IMR-90 (cell line): ENCODE results near the gene FAM163B.

Experiments used
- BHLHE40 ChIP-seq: fragments of 150-350 bp; IDR thresholded peaks from 2 replicates; pipeline ENCODE4 v1.6.1; 2016; ENCODE audit warnings: mild to moderate bottlenecking, low read depth, low read length
- CEBPB ChIP-seq: IDR thresholded peaks from 2 replicates; pipeline ENCODE4 v1.6.1; 2012; ENCODE audit warnings: low read depth, low read length, improper control_type of control experiment
- CHD1 ChIP-seq: IDR thresholded peaks from 2 replicates; pipeline ENCODE4 v1.6.1; 2012; ENCODE audit warnings: low read depth, low read length, improper control_type of control experiment
- CTCF ChIP-seq: conservative IDR thresholded peaks from 2 replicates; pipeline ENCODE4 v1.5.1; 2012; ENCODE audit warnings: mild to moderate bottlenecking, low read depth, low read length, improper control_type of control experiment
- ELK1 ChIP-seq: fragments of 150-350 bp; IDR thresholded peaks from 2 replicates; pipeline ENCODE4 v1.6.1; 2016; ENCODE audit warnings: low read depth, mild to moderate bottlenecking, low read length, moderate library complexity, borderline replicate concordance
- FOS ChIP-seq: fragments of 150-350 bp; IDR thresholded peaks from 2 replicates; pipeline ENCODE4 v1.6.1; 2016; ENCODE audit warnings: low read depth, low read length
- MAFK ChIP-seq: IDR thresholded peaks from 2 replicates; pipeline ENCODE4 v1.6.1; 2012; ENCODE audit warnings: low read depth, low read length, improper control_type of control experiment
- MAZ ChIP-seq: IDR thresholded peaks from 2 replicates; pipeline ENCODE4 v1.6.1; 2012; ENCODE audit warnings: low read depth, mild to moderate bottlenecking, low read length, improper control_type of control experiment, moderate library complexity, borderline replicate concordance
- NFE2L2 ChIP-seq: fragments of 150-350 bp; IDR thresholded peaks from 2 replicates; pipeline ENCODE4 v1.6.1; 2016; ENCODE audit warnings: low read depth, mild to moderate bottlenecking, low read length
- POLR2A ChIP-seq: IDR thresholded peaks from 2 replicates; pipeline ENCODE4 v1.6.1; 2012; ENCODE audit warnings: mild to moderate bottlenecking, low read depth, low read length
- RAD21 ChIP-seq: IDR thresholded peaks from 2 replicates; pipeline ENCODE4 v1.6.1; 2012; ENCODE audit warnings: low read length, improper control_type of control experiment
- RFX5 ChIP-seq: IDR thresholded peaks from 2 replicates; pipeline ENCODE4 v1.8.0; 2012; ENCODE audit warnings: low read depth, mild to moderate bottlenecking, low read length, moderate library complexity
- SMC3 ChIP-seq: fragments of 150-350 bp; IDR thresholded peaks from 2 replicates; pipeline ENCODE4 v1.6.1; 2016; ENCODE audit warnings: low read depth, mild to moderate bottlenecking, antibody characterized with exemption, low read length, moderate library complexity
- USF2 ChIP-seq: fragments of 150-350 bp; IDR thresholded peaks from 2 replicates; pipeline ENCODE4 v1.6.1; 2017; ENCODE audit warnings: mild to moderate bottlenecking, antibody characterized with exemption, low read length, low read depth

- TF ChIP-seq CTCF: no peak
- TF ChIP-seq FOS: no peak
- no peak for TF ChIP-seq POLR2A
- TF ChIP-seq BHLHE40: no peak
- TF ChIP-seq RAD21: no peak
- no peak for TF ChIP-seq CEBPB
- TF ChIP-seq NFE2L2: no peak
- TF ChIP-seq SMC3: no peak
- TF ChIP-seq USF2: no peak
- TF ChIP-seq ELK1: no peak
- no peak for TF ChIP-seq MAFK
- TF ChIP-seq RFX5: no peak
- TF ChIP-seq MAZ: no peak
- TF ChIP-seq CHD1: no peak
Measured at GRCh38 chr9:133636902-133637301, 27.7 kb upstream of the FAM163B start.
